Measurements from ENCODE around the gene PRDX2.
"Not testable (repeated sequence)": the region's sequence is repeated elsewhere in the genome, so short reads cannot be mapped to it uniquely, and the experiment has no call there.

The PRDX2 gene

GRCh38 chr19:12800923-12801465 lies 606 bp downstream of the PRDX2 start:
- peak overlapping the region; percentile 100 for H3K4me3 ChIP-seq (ENCODE audit: insufficient read length, low read depth)
- peaks cover 7% of the 10 kb centered on the region for H3K4me1 ChIP-seq (ENCODE audit: insufficient read depth, insufficient read length)
- peak overlapping the region; percentile 100 for H3K9ac ChIP-seq (ENCODE audit: insufficient read length, low read depth)
- H3K9me3 ChIP-seq (ENCODE audit: insufficient read depth, low read length) = no peaks in the 10 kb centered on the region
- peaks cover 18% of the 10 kb centered on the region for H3K27me3 ChIP-seq (ENCODE audit: insufficient read depth, insufficient read length)
- H3K36me3 ChIP-seq (ENCODE audit: insufficient read depth, insufficient read length, low read length) = peaks cover 26% of the 10 kb centered on the region
- no peak for DNase-seq (ENCODE audit: low read depth, low spot score)
- TF ChIP-seq ZNF274 (IDR thresholded peaks at IDR 0.05; ENCODE audit: low read depth, low read length) (no peak), SUZ12 (IDR thresholded peaks at IDR 0.05; ENCODE audit: extremely low read depth, insufficient read depth, insufficient read length) (no peak), YY1 (IDR thresholded peaks at IDR 0.05; ENCODE audit: insufficient read depth, insufficient read length) (no peak)

- H3K9me3 ChIP-seq (ENCODE audit: insufficient read depth, low read length) = no peaks in the 10 kb centered on the region
- DNase-seq (ENCODE audit: low read depth, low spot score) = no peak
Observed at GRCh38 chr19:12800466-12800770, 1.2 kb downstream of the PRDX2 start.

DNA sequence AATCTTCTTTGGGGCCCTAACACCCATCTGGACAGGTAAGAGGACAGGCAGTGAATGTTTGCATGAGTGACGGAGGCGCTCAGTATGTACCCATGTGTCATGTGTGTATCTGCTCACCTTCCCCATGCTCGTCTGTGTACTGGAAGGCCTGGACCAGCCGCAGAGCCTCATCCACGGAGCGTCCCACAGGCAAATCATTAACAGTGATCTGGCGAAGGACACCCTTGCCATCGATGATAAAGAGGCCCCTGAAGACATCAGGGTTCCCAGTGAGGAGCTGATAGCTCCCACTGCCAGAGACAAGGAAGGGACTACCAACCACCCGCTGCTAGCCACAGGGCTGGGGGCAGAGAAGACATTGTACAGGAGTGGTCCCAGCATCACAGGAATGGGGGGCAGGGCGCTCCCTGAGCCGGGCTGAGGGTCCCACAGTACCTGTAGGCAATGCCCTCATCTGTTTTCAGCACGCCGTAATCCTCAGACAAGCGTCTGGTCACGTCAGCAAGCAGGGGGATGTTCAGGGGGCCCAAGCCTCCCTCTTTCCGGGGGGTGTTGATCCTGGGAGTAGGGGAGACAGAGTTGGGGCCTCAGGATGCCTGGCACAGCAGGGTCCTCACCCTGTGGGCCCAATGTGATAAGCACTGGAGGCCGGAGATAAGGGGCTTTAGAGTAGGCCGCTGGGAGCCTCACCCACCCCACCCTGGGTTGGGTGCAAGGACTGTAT lies 1.7 kb downstream of the PRDX2 start:
- H3K27me3 ChIP-seq (ENCODE audit: insufficient read depth, insufficient read length) = peaks cover 18% of the 10 kb centered on the region
- H3K36me3 ChIP-seq (ENCODE audit: insufficient read depth, insufficient read length, low read length) = peaks cover 26% of the 10 kb centered on the region
- H3K4me3 ChIP-seq (ENCODE audit: insufficient read length, low read depth) = no peak overlapping the region
- peaks cover 10% of the 10 kb centered on the region for H3K4me1 ChIP-seq (ENCODE audit: insufficient read depth, insufficient read length)
- H3K9ac ChIP-seq (ENCODE audit: insufficient read length, low read depth) = peak overlapping the region; percentile 100
- no peak for DNase-seq (ENCODE audit: low read depth, low spot score)
- TF ChIP-seq SUZ12 (IDR thresholded peaks at IDR 0.05; ENCODE audit: extremely low read depth, insufficient read depth, insufficient read length) (no peak), YY1 (IDR thresholded peaks at IDR 0.05; ENCODE audit: insufficient read depth, insufficient read length) (no peak), ZNF274 (IDR thresholded peaks at IDR 0.05; ENCODE audit: low read depth, low read length) (no peak)
- H3K9me3 ChIP-seq (ENCODE audit: insufficient read depth, low read length) = no peaks in the 10 kb centered on the region

More at GRCh38 chr19:12800466-12800770, 1.2 kb downstream of the PRDX2 start:
- peaks cover 18% of the 10 kb centered on the region for H3K27me3 ChIP-seq (ENCODE audit: insufficient read depth, insufficient read length)
- H3K36me3 ChIP-seq (ENCODE audit: insufficient read depth, insufficient read length, low read length) = peaks cover 26% of the 10 kb centered on the region
- H3K4me1 ChIP-seq (ENCODE audit: insufficient read depth, insufficient read length) = peaks cover 10% of the 10 kb centered on the region
- peak overlapping the region; percentile 100 for H3K9ac ChIP-seq (ENCODE audit: insufficient read length, low read depth)
- H3K4me3 ChIP-seq (ENCODE audit: insufficient read length, low read depth) = peak overlapping the region; percentile 100
- no peak for TF ChIP-seq YY1 (IDR thresholded peaks at IDR 0.05; ENCODE audit: insufficient read depth, insufficient read length)
- no peak for TF ChIP-seq ZNF274 (IDR thresholded peaks at IDR 0.05; ENCODE audit: low read depth, low read length)
- no peak for TF ChIP-seq SUZ12 (IDR thresholded peaks at IDR 0.05; ENCODE audit: extremely low read depth, insufficient read depth, insufficient read length)

DNA sequence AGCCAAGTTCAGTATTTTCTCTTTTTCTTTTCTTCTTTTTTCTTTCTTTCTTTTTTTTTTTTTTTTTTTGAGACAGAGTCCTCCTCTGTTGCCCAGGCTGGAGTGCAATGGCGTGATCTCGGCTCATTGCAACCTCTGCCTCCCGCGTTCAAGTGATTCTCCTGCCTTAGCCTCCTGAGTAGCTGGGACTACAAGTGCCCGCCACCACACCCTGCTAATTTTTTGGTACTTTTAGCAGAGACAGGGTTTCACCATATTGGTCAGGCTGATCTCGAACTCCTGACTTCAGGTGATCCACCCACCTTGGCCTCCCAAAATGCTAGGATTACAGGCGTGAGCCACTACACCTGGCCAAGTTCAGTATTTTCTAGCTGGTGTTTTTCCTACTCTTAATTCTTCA lies 4.0 kb downstream of the PRDX2 start:
- not testable (repeated sequence) for H3K9ac ChIP-seq (ENCODE audit: insufficient read length, low read depth); DNase-seq (ENCODE audit: low read depth, low spot score); H3K4me3 ChIP-seq (ENCODE audit: insufficient read length, low read depth); H3K9me3 ChIP-seq (ENCODE audit: insufficient read depth, low read length)
- Histone ChIP-seq H3K27me3 (ENCODE audit: insufficient read depth, insufficient read length) (peaks cover 12% of the 10 kb centered on the region), H3K36me3 (ENCODE audit: insufficient read depth, insufficient read length, low read length) (peaks cover 26% of the 10 kb centered on the region), H3K4me1 (ENCODE audit: insufficient read depth, insufficient read length) (peaks cover 13% of the 10 kb centered on the region)

GRCh38 chr19:12797141-12797587 lies 4.4 kb downstream of the PRDX2 start:
- peaks cover 12% of the 10 kb centered on the region for H3K27me3 ChIP-seq (ENCODE audit: insufficient read depth, insufficient read length)
- H3K4me3 ChIP-seq (ENCODE audit: insufficient read length, low read depth) = no peak overlapping the region
- DNase-seq (ENCODE audit: low read depth, low spot score) = no peak
- peaks cover 13% of the 10 kb centered on the region for H3K4me1 ChIP-seq (ENCODE audit: insufficient read depth, insufficient read length)
- no peak overlapping the region for H3K9ac ChIP-seq (ENCODE audit: insufficient read length, low read depth)
- H3K9me3 ChIP-seq (ENCODE audit: insufficient read depth, low read length) = no peaks in the 10 kb centered on the region
- H3K36me3 ChIP-seq (ENCODE audit: insufficient read depth, insufficient read length, low read length) = peaks cover 29% of the 10 kb centered on the region
- no peak for TF ChIP-seq ZNF274 (IDR thresholded peaks at IDR 0.05; ENCODE audit: low read depth, low read length)
- no peak for TF ChIP-seq SUZ12 (IDR thresholded peaks at IDR 0.05; ENCODE audit: extremely low read depth, insufficient read depth, insufficient read length)
- TF ChIP-seq YY1 (IDR thresholded peaks at IDR 0.05; ENCODE audit: insufficient read depth, insufficient read length) = no peak

DNA sequence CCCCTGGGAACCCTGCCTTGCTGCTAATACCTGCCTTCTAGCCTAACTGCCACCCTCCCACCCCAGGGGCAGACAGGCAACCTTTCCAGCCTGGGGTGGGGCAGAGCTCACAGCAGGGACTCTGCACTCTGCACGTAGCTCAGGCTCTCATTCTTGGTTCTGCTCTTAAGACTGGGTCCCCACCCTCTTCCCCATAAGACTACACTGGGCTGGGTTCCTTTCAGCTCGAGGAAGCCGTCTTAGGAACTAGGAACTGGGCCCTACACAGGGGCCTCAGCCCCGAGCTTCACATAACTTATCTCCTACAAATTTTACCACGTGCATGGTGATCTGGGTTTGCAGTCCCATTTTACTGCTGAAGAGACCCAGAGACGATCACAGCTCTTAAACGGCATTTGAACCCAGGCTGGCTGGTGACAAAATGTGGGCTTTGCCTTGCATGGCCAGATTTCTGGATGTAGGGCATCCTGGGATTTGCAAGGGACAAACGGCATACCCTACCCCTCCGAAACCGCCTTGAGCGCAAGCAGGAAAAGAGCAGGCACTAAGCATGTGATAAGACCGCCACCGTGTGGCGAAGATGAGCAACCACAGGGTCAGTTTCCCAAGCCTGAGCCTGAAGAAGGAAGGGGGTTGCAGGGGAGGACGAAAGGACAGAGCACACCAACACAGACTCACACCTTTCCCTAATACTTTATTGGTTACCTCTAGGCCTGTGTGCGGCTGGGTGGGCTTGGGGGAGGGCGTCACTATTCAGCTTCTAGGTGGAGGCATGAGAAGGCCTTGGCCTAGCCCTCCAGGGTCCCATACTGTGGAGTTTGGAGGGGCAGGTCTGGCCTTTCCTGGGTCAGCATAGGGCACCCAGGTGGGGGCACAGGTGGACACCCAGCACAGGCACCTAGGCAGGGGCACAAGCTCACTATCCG lies 5.2 kb downstream of the PRDX2 start:
- peaks cover 29% of the 10 kb centered on the region for H3K36me3 ChIP-seq (ENCODE audit: insufficient read depth, insufficient read length, low read length)
- peak; percentile 84 for DNase-seq (ENCODE audit: low read depth, low spot score)
- no peak overlapping the region for H3K4me3 ChIP-seq (ENCODE audit: insufficient read length, low read depth)
- peaks cover 15% of the 10 kb centered on the region for H3K27me3 ChIP-seq (ENCODE audit: insufficient read depth, insufficient read length)
- H3K4me1 ChIP-seq (ENCODE audit: insufficient read depth, insufficient read length) = peaks cover 13% of the 10 kb centered on the region
- TF ChIP-seq ZNF274 (IDR thresholded peaks at IDR 0.05; ENCODE audit: low read depth, low read length) = no peak
- no peak for TF ChIP-seq SUZ12 (IDR thresholded peaks at IDR 0.05; ENCODE audit: extremely low read depth, insufficient read depth, insufficient read length)
- TF ChIP-seq YY1 (IDR thresholded peaks at IDR 0.05; ENCODE audit: insufficient read depth, insufficient read length) = no peak
- H3K9ac ChIP-seq (ENCODE audit: insufficient read length, low read depth) = peak overlapping the region; percentile 58
- no peaks in the 10 kb centered on the region for H3K9me3 ChIP-seq (ENCODE audit: insufficient read depth, low read length)

GRCh38 chr19:12794971-12795381 lies 6.6 kb downstream of the PRDX2 start:
- Histone ChIP-seq H3K9me3 (ENCODE audit: insufficient read depth, low read length) (no peaks in the 10 kb centered on the region), H3K4me1 (ENCODE audit: insufficient read depth, insufficient read length) (peaks cover 15% of the 10 kb centered on the region), H3K9ac (ENCODE audit: insufficient read length, low read depth) (no peak overlapping the region), H3K36me3 (ENCODE audit: insufficient read depth, insufficient read length, low read length) (peaks cover 20% of the 10 kb centered on the region), H3K27me3 (ENCODE audit: insufficient read depth, insufficient read length) (peaks cover 25% of the 10 kb centered on the region), H3K4me3 (ENCODE audit: insufficient read length, low read depth) (no peak overlapping the region)
- no peak for DNase-seq (ENCODE audit: low read depth, low spot score)
- TF ChIP-seq ZNF274 (IDR thresholded peaks at IDR 0.05; ENCODE audit: low read depth, low read length) (no peak), SUZ12 (IDR thresholded peaks at IDR 0.05; ENCODE audit: extremely low read depth, insufficient read depth, insufficient read length) (no peak), YY1 (IDR thresholded peaks at IDR 0.05; ENCODE audit: insufficient read depth, insufficient read length) (no peak)

Measured in NT2/D1 (cell line).